ENCODE measurements around the gene GABARAP.

Gene GABARAP

DNA sequence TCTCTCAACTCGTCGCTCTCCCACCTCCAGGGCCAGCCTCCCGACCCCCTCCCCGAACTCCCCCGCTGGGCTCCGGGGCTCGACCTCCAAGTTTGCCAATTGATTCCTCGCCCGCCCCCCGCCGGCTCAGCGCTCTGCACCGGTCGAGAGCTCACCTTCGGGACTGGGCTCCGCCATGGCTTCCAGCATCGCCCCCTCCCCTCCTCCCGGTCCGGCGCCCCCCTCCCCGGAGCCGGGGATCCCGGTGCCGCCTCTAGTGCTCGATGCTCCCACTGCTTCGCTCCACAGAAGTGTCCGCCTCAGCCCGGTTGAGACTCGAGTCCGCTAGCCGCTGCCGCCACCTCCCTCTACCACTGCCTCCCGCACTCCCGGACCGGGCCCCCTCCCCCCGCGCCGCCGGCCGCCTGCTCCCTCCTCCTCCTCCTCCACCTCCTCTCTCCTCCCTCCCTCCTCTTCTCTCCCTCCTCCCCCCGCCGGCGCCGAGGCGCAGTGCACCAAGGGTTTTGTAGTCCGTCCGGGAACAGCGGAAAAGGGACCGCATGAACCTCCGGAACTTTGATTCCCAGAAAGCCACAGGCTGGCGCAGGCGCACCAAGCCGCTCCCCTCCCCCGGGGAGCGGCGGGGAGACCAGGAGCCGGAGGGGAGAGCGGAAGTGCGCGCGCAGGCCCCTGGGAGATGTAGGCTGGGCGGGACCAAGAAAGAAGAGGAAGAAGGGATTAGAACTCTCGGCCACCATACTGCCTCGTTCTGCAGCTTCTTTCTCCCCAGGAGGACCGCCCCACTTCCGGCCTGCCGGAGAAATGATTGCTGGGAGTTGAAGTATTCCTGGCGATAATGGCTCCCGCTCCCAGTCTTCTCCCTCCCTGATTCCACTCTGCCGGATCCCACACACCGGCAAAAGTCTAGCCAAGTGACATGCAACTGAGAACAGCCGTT, 2.9 kb downstream of the GABARAP start, which contains the start of gene PHF23:
PHF23 (minus strand) TSS at position 367 of the 937 bp plus-strand sequence; CDS start at position 189, 178 bp downstream.
- DNase-seq (ENCODE audit: low read depth in 2 of 2), result peak; percentile 94 to 96

DNA sequence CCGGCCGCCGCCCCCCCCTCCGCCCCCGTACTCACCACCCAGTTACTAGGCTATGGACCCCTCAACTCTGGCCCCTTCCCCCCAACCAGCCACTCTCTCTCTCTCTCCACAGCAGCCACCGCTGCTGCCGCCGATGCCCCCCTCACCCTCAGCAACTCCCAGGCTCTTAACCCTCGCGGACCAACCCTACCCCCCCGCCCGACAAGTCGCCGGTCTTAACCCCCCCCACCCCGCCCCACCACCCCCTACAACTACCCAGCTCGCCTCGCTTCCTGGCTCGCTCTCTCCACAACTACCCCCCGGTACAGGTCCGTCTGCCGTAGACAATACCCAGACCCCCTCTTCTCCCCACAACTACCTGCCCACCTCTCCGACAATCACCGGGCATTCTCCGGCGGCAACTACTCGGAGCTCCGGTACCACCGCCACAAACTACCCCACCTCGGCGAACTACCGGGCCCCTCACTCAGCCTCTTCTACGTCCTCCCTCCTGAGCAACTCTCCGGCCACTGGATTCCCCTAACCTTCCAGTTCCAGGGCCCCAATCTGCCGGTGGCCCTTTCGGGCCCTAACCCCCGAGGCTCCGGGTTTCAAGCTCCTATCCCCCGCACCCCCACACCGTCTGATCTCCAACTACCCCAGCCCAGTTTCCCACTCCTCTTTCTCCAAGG, 3.7 kb downstream of the GABARAP start:
- DNase-seq (ENCODE audit: low read depth in 2 of 2), result no peak

DNA sequence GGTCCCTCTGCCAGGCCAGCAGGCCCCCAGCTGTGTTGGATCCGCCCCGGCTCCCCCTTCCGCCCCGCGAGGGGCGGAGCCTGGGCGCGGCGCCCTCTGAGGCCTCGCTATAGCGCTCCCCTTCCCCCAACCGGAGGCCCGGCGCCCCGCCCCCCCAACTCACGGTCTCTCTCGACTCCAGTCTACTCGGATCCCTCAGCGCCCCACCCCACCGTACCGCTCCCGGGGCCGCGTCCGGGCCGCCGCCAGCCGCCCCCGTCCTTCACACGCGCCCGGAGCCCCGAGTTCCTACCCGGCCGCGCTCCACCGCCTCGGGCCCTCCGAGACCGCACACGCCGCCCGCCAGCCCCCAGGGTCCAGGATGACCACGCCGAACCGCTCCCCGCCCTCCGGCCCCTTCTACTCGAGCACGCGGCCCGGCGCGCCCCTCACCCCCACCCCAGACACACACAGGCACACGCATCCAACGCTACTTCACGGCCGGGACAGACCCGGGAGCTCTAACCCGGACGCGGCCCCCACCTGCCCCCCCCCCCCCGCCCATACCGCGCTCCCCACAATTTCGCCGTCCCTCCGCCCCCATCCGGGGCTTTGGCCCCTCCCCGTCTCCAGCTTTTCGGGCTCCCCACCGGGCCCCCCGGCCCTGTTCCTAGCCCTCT, 4.4 kb downstream of the GABARAP start:
- peak; percentile 84 to 86 for DNase-seq (ENCODE audit: low read depth in 2 of 2)

DNA sequence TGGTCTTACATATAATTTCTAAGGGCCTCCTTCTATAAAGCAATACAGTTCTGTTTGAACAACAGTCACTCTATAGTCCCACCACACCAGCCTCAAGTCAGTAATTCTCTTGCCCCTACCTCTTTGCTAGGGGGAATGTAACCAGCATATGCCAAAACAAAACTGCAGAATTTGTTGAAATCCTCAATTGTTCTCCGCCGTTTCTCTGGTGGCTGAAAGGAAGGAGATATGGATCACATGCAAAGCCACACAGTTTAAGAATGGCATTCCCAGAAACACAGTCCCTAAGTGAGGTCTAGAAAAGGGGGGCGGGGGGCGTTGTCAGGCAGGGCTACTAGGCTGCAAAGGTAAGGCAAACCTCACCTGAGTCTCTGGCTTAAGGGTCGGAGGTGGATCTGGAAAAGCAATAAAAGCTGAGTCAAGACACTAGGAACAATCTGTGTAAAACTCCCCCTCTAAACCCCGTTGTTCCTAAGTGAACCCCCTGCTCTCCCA, 4.9 kb downstream of the GABARAP start:
- DNase-seq (ENCODE audit: low read depth in 2 of 2), result no peak

DNA sequence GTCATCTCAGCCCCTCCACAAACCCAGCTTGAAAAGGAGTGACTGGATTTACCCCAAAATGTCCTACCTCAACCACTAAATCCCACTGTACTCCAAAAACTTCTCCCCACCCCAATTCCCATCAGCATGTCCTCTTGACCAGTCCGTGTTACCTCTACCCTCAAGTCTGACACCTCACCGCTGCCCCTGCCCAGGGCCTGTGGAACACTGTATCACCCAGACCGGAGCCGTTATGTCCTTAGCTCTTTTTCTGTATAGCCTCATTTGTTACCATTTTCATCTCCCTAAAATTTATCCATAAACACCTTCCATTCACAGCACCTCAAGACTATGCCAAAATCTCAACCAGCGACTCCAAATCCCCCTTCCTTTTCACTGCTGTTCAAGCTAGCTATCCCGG, 5.4 kb downstream of the GABARAP start:
- no peak for DNase-seq (ENCODE audit: low read depth in 2 of 2)

DNA sequence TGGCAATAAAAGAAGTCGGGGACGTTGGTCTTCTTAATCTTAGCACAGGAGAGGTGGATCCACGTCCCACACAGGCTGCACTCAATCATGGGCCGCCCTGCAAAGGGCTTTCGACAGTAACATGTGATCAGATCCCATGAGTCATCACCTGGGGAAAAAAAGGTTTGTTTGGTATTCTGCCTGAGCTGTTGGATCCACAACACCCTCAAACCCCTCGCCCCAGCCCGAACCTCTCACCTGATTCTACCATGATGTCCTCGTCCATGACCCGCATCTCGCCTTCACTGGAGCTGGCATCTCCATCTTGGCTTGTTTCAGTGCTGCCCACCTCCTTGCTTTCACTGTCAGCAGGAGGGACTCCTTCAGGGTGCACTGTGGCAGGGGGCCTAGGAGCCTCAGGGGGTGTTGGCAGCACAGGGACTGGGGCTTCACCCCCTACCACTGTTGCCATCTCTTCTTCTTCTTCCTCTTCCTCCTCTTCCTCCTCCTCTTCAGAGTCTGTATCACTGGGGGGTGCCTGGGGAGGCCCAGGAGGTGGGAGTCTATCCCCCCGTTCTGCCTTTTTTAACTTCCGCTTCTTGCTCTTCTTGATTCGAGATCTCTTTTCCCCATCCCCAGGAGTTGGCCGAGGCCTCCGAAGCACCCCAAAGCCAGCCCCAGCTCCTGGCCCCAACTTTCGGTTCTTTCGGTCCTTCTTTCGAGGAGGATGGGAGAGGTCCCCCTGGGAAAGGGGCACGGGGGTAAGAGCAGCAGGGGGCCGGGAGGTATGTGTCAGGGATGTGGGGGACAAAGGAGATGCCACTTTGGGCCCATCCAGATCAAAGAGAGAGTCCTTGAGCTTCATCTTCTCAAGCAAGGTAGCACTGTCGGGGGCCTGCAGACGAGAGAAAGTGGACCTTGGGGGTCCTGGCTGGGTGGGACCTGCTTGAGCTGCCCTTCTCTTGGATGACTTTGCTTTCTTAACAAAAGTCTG, 6.3 kb downstream of the GABARAP start:
- DNase-seq (ENCODE audit: low read depth in 2 of 2), result no peak

DNA sequence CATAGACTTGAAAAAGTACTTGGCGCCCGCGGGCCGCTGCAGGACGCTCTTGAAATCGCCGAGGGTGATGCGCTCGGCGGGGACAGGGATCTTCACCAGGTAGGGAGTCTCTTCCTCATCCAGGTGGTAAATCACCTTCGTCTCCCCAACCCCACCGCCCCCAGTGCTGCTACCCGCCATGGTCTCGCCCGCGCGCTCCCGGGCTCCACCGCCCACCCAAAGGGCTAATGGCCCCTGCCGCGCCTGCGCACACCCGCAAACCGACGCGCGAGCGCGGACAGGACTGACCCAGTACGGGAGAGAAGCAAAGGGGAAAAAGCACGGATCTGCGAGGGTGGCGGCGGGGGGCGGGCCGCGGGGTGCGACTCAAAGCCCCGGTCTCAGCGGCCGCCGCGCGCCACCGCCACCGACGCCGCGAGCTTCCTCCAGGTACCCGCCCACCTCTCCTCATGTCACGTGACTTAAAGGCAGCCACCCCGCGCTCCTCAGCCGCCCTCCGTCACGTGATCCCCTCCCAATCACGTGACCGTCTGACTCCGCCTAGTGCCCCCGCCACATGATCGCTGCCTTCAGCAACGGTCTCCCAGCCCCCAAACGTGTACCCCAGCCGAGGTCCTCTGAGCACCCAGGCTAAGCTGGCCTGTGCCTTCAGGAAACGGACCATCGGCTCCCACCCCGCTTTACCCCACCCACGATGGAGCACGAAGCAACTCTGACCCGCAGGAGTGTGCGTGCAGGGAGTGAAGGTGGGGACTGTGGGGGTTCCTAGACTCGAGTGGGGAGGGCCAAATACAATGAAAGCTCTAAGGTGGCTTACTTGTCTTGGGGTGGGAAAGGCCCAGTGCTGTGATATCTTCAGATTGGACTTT, 7.9 kb downstream of the GABARAP start, which contains the start of gene DVL2:
DVL2 (minus strand) TSS at position 435 of the 869 bp plus-strand sequence; CDS start at position 180, 255 bp downstream.
- peak; percentile 91 to 96 for DNase-seq (ENCODE audit: low read depth in 2 of 2)

DNA sequence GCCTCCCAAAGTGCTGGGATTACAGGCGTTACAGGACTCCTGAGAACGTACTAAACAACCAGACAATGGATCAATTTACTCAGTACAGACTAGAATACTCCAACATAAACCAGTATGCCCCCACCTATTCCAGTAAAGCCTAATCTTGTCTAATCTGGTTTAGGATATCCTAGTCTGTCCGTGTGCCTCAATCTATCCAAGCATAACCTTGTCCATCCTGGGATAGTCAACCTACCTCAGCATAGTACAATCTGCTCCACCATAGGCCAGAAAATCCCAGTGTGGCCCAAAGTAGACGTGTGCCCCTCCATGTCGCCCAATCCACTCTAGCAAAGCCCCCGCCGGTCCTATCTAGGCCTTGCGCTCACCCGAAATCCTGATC, 8.6 kb downstream of the GABARAP start:
- DNase-seq (ENCODE audit: low read depth in 2 of 2), result no peak

DNA sequence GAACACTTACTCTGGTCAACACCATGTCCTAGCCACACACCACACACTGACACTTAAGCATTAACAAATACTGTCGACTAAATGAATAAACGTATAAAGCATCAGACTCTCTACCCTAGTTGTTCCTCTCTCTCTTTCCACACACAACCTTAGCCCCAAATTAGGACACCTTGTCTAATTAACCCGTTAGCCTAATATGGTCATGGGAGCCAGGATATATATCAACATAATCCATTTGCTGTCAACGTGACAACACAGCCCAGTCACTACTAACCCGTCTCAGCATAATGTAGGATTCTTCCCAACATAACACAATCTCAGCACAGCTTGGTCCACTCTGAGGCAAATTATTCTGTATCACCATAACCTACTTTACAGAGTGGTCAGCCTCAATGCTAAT, 10.1 kb downstream of the GABARAP start:
- no peak for DNase-seq (ENCODE audit: low read depth in 2 of 2)

DNA sequence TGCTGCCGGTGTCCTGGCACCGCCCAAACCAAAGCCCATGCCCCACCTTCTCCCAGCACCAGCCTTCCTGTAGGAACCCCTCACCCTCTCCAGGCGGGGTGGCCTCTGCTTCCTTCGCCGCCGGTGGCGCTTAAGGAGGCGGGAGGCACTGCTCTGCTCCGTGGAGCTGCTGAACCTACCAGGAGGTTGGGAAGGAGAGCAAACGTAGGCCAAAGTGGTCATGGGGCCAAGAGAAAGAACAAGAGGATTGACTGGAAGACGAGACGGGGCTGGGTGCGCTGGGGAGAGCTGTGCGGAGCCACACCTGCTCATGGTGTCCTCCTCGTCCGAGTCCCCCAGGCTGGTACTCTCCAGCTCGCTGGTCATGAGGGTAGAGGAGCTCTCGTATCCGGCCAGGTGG, 12.7 kb downstream of the GABARAP start:
- DNase-seq (ENCODE audit: low read depth in 2 of 2), result no peak

DNA sequence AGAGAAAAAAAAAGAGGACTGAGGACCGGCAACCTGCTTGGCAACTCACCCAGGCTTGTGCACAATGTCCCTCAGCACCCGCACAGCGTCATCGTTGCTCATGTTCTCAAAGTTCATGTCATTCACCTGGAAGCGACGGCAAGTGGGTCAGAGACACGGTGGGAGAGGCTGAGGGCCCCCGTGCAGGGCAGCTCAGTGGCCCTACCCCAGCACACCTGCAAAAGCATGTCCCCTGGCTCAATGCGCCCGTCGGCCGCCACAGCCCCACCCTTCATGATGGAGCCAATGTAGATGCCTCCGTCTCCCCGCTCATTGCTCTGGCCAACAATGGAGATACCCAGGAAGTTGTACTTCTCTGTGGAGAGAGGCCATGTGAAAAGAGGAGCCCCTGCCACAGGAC, 13.3 kb downstream of the GABARAP start:
- DNase-seq (ENCODE audit: low read depth in 2 of 2), result no peak

DNA sequence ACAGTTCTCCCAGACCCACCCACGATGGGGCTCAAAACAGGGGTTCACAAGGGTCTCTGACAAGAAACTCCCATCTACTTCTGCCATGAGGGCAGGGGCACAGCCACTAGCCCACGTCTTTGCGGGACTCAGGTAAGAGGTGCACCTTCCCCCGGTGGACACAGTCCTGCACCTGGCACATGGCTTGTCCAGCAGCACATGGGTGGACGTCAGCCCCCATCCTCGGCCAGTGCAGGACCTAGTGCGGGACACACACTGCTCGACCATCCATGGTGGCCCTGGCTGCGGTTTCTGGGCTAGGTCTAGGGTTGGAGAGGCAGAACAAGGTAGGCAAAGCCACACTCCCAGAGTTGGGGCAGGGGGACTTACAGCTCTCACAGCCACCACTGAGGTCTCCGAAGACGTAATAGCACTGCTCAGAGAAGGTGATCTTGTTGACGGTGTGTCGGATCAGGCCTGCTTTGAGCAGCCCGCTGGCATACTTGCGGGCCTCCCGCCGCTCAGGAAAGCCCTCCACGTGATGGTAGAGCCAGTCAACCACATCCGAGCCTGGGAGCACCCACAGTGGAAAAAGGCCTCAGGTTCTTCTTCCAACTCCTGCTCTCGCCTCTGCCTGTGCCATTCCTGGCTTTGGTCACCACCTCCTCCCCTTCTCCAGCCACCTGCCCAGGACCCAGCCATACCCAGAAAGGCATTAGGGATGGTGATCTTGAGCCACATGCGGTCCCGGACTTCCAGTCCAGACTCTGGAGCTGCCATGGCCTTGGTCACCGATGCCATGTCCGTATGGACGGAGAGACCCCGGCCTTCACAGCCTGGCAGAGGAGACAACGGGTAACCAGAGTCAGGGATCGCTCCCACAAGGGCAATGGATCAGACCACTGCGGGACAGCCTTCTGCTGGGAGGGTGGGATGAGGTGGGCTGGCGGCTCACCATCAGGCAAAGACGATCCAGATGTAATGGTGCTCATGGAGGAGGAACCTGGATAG, 15.2 kb downstream of the GABARAP start:
- DNase-seq (ENCODE audit: low read depth in 2 of 2), result no peak

DNA sequence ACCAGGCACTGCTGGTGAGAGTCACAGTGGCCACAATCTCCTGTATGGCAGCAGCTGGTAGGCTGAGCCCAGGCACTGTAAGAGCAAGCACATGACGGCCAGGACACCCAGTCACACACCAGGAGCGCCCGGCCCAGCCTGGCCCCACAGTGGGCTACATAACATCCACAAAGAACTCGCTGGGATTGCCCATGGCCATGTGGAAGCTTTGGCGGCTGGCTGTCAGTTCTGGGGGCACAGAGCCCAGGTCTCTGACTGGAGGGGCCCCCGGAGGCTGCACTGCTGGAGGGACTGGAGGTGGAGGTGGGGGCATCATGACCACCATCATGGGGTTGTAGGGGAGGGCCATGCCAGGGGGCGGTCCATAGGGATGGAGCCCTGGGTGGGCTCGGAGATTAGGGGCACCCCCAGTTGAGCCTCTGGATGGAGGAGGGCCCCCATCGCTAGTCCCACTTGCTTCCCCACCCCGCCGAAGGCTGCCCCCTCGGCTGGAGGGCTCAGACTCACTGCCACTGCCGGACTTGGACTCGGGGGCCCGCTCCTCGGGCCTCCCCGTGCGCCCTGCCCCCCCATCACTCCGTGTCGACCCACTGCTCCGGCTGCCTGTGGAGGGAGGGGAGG, 16.4 kb downstream of the GABARAP start:
- DNase-seq (ENCODE audit: low read depth in 2 of 2), result no peak

DNA sequence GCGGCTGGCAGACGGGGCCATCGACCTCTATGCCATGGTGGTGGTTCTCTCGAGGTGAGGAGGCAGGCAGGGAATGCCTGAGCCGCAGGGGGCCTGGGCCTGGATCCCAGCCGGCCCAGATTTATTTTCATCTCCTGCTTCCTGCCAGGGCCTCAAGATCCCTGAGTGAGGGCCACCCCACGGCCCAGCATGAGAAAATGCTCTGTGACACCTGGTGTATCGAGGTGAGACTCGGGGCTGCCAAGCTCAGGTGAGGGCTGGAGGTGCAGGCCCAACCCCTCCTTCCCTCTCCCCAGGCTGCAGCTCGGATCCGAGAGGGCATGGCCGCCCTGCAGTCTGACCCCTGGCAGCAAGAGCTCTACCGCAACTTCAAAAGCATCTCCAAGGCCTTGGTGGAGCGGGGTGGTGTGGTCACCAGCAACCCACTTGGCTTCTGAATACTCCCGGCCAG, 17.6 kb downstream of the GABARAP start:
- no peak for DNase-seq (ENCODE audit: low read depth in 2 of 2)

DNA sequence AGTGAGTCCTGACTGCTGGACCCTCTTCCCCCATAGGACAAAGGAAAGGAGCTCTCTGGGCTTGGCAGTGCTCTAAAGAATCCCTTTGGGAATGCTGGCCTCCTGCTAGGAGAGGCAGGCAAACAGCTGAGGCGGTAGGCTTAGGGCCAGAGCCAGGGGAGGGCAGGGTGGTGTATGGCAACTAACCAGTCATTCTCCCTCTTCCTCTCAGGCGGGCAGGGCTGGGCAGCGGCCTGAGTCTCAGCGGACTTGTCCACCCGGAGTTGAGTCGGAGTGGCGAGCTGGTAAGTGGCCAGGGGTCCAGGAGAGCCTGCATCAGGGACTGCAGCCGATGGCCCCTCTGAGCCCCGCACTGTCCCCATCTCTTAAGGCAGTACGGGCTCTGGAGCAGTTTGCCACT, 18.1 kb downstream of the GABARAP start:
- no peak for DNase-seq (ENCODE audit: low read depth in 2 of 2)

DNA sequence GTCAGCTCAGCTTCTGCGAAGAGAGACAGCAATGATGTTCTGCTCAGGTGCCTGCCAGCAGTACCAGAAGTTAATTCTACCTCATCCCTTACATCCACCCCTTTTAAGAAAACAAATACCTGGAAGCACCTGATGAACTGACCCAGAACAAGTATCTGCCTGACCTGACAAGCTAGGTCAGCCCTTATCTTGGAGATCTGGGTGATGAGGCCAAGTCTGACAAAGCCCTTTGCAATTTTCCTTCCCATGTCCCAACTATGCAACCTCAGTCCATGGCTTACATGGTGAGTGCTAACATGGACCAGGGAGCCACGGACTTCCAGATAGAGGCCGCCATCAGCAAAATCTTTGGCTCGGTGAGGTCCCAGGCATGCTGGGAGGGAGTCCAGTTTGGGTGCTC, 18.9 kb downstream of the GABARAP start:
- no peak for DNase-seq (ENCODE audit: low read depth in 2 of 2)

DNA sequence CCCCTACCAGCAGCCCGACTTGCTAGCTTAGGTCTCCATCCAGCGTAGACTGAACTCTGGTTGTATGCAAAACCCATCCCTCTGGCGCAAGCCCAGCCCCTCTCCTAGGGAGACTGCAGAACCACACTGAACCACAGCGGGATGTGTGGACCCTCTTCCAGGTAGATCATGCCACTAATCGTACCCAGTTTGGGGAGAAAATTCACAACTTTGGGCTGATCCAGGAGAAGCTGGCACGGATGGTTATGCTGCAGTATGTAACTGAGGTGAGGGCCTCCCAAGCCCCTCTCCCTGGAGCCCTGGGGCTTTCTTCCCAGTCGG, 19.3 kb downstream of the GABARAP start:
- DNase-seq (ENCODE audit: low read depth in 2 of 2), result no peak
